ENCODE data around the gene S100B.
A peak's percentile ranks its signal among the peaks of the same experiment; 100 is the strongest.

S100B gene

GRCh38 chr21:46648539-46648938 lies 43.7 kb upstream of the S100B start:
- Histone ChIP-seq H3K9me3 (replicated peaks in 1 of 2; ENCODE audit: control insufficient read depth in 2 of 2, insufficient read depth in 1 of 2, low read depth in 1 of 2, low read length in 2 of 2) (peaks cover 5 to 23% of the 10 kb centered on the region in 2 donors), H2BK15ac (ENCODE audit: low read length) (no peak overlapping the region), H3K36me3 (replicated peaks in 1 of 2; ENCODE audit: control insufficient read depth in 2 of 2, insufficient read depth in 2 of 2, low read length in 2 of 2) (peaks cover 59 to 100% of the 10 kb centered on the region in 2 donors), H3K79me1 (ENCODE audit: low read depth, low read length) (peaks cover 6% of the 10 kb centered on the region), H2BK5ac (ENCODE audit: low read length) (peak overlapping the region; percentile 49), H3K27me3 (ENCODE audit: control insufficient read depth in 3 of 3, insufficient read depth in 3 of 3, low read depth in 1 of 3, low read length in 3 of 3) (no peaks in the 10 kb centered on the region), H2BK12ac (ENCODE audit: low read length) (no peak overlapping the region), H3K4ac (ENCODE audit: low read length) (no peak overlapping the region), H3K23ac (ENCODE audit: low read depth, low read length, poor library complexity) (peak overlapping the region; percentile 87), H3K18ac (ENCODE audit: low read length) (peak overlapping the region; percentile 63), H4K91ac (ENCODE audit: low read depth, low read length, poor library complexity) (no peak overlapping the region), H2AFZ (ENCODE audit: low read length) (no peak overlapping the region), H3K4me3 (ENCODE audit: low read length in 2 of 2) (peak overlapping the region in 1 of 2 donors; percentile 20), H3K4me1 (ENCODE audit: control insufficient read depth in 2 of 2, insufficient read depth in 1 of 2, low read depth in 1 of 2, low read length in 2 of 2) (no peaks in the 10 kb centered on the region), H2BK120ac (ENCODE audit: low read depth, low read length) (no peak overlapping the region), H3K4me2 (ENCODE audit: insufficient read depth, low read length, poor library complexity, severe bottlenecking) (no peak overlapping the region), H2AK5ac (ENCODE audit: low read depth, low read length) (no peak overlapping the region), H4K8ac (ENCODE audit: low read depth, low read length) (no peak overlapping the region), H3K27ac (replicated peaks; ENCODE audit: low read length) (no peak overlapping the region), H3K9ac (ENCODE audit: low read depth, low read length, poor library complexity) (peak overlapping the region; percentile 79), H3K14ac (ENCODE audit: low read length) (peak overlapping the region; percentile 73)
- DNase-seq (ENCODE audit: low spot score) = no peak
- no CpG with 5 or more reads among the region's 27 CpGs for WGBS, 2 donors (ENCODE audit: extremely low coverage in 2 of 2, insufficient read length in 2 of 2, insufficient replicate concordance in 1 of 2)

- Histone ChIP-seq H2AK5ac (ENCODE audit: low read depth, low read length) (no peak overlapping the region), H3K23ac (ENCODE audit: low read depth, low read length, poor library complexity) (no peak overlapping the region), H4K8ac (ENCODE audit: low read depth, low read length) (no peak overlapping the region), H3K79me1 (ENCODE audit: low read depth, low read length) (peaks cover 7% of the 10 kb centered on the region), H3K36me3 (replicated peaks in 1 of 2; ENCODE audit: control insufficient read depth in 2 of 2, insufficient read depth in 2 of 2, low read length in 2 of 2) (peaks cover 48 to 100% of the 10 kb centered on the region in 2 donors), H3K4me1 (ENCODE audit: control insufficient read depth in 2 of 2, insufficient read depth in 1 of 2, low read depth in 1 of 2, low read length in 2 of 2) (no peaks in the 10 kb centered on the region), H3K4me2 (ENCODE audit: insufficient read depth, low read length, poor library complexity, severe bottlenecking) (no peak overlapping the region), H3K4me3 (ENCODE audit: low read length in 2 of 2) (no peak overlapping the region), H2BK12ac (ENCODE audit: low read length) (no peak overlapping the region), H3K18ac (ENCODE audit: low read length) (no peak overlapping the region), H2BK15ac (ENCODE audit: low read length) (no peak overlapping the region), H2BK120ac (ENCODE audit: low read depth, low read length) (no peak overlapping the region), H3K9me3 (replicated peaks in 1 of 2; ENCODE audit: control insufficient read depth in 2 of 2, insufficient read depth in 1 of 2, low read depth in 1 of 2, low read length in 2 of 2) (peaks cover 0 to 14% of the 10 kb centered on the region in 2 donors), H3K9ac (ENCODE audit: low read depth, low read length, poor library complexity) (no peak overlapping the region), H3K27me3 (ENCODE audit: control insufficient read depth in 3 of 3, insufficient read depth in 3 of 3, low read depth in 1 of 3, low read length in 3 of 3) (no peaks in the 10 kb centered on the region), H3K4ac (ENCODE audit: low read length) (no peak overlapping the region), H3K27ac (replicated peaks; ENCODE audit: low read length) (no peak overlapping the region), H2AFZ (ENCODE audit: low read length) (no peak overlapping the region), H3K14ac (ENCODE audit: low read length) (no peak overlapping the region), H4K91ac (ENCODE audit: low read depth, low read length, poor library complexity) (no peak overlapping the region), H2BK5ac (ENCODE audit: low read length) (no peak overlapping the region)
- no peak for DNase-seq (ENCODE audit: low spot score)
- WGBS, 2 donors (ENCODE audit: extremely low coverage in 2 of 2, insufficient read length in 2 of 2, insufficient replicate concordance in 1 of 2) = no CpG with 5 or more reads among the region's 9 CpGs
These were observed 41.8 kb upstream of the S100B start for GRCh38 chr21:46646541-46647154.

GRCh38 chr21:46645840-46646239 lies 41.0 kb upstream of the S100B start:
- no peak overlapping the region for H3K4me3 ChIP-seq (ENCODE audit: low read length in 2 of 2)
- no peak overlapping the region for H3K18ac ChIP-seq (ENCODE audit: low read length)
- no peak overlapping the region for H2BK15ac ChIP-seq (ENCODE audit: low read length)
- H3K27me3 ChIP-seq (ENCODE audit: control insufficient read depth in 3 of 3, insufficient read depth in 3 of 3, low read depth in 1 of 3, low read length in 3 of 3) = no peaks in the 10 kb centered on the region
- H3K23ac ChIP-seq (ENCODE audit: low read depth, low read length, poor library complexity) = no peak overlapping the region
- peaks cover 10% of the 10 kb centered on the region for H3K79me1 ChIP-seq (ENCODE audit: low read depth, low read length)
- H3K4ac ChIP-seq (ENCODE audit: low read length) = no peak overlapping the region
- no peak overlapping the region for H2BK12ac ChIP-seq (ENCODE audit: low read length)
- no peak overlapping the region for H2BK120ac ChIP-seq (ENCODE audit: low read depth, low read length)
- H3K14ac ChIP-seq (ENCODE audit: low read length) = no peak overlapping the region
- WGBS, 2 donors (ENCODE audit: extremely low coverage in 2 of 2, insufficient read length in 2 of 2, insufficient replicate concordance in 1 of 2) = no CpG with 5 or more reads among the region's 5 CpGs
- H2AK5ac ChIP-seq (ENCODE audit: low read depth, low read length) = no peak overlapping the region
- no peak for DNase-seq (ENCODE audit: low spot score)
- H2BK5ac ChIP-seq (ENCODE audit: low read length) = no peak overlapping the region
- H4K8ac ChIP-seq (ENCODE audit: low read depth, low read length) = no peak overlapping the region
- H3K9ac ChIP-seq (ENCODE audit: low read depth, low read length, poor library complexity) = no peak overlapping the region
- H3K4me2 ChIP-seq (ENCODE audit: insufficient read depth, low read length, poor library complexity, severe bottlenecking) = no peak overlapping the region
- peaks cover 47 to 100% of the 10 kb centered on the region in 2 donors for H3K36me3 ChIP-seq (replicated peaks in 1 of 2; ENCODE audit: control insufficient read depth in 2 of 2, insufficient read depth in 2 of 2, low read length in 2 of 2)
- H3K9me3 ChIP-seq (replicated peaks in 1 of 2; ENCODE audit: control insufficient read depth in 2 of 2, insufficient read depth in 1 of 2, low read depth in 1 of 2, low read length in 2 of 2) = peaks cover 0 to 14% of the 10 kb centered on the region in 2 donors
- H3K27ac ChIP-seq (replicated peaks; ENCODE audit: low read length) = no peak overlapping the region
- no peaks in the 10 kb centered on the region for H3K4me1 ChIP-seq (ENCODE audit: control insufficient read depth in 2 of 2, insufficient read depth in 1 of 2, low read depth in 1 of 2, low read length in 2 of 2)
- no peak overlapping the region for H2AFZ ChIP-seq (ENCODE audit: low read length)
- H4K91ac ChIP-seq (ENCODE audit: low read depth, low read length, poor library complexity) = no peak overlapping the region

GRCh38 chr21:46643379-46644177 lies 38.7 kb upstream of the S100B start:
- no peak overlapping the region for H4K91ac ChIP-seq (ENCODE audit: low read depth, low read length, poor library complexity)
- no peak overlapping the region for H2BK12ac ChIP-seq (ENCODE audit: low read length)
- no peak for DNase-seq (ENCODE audit: low spot score)
- H3K18ac ChIP-seq (ENCODE audit: low read length) = no peak overlapping the region
- no peak overlapping the region for H3K4me3 ChIP-seq (ENCODE audit: low read length in 2 of 2)
- H3K23ac ChIP-seq (ENCODE audit: low read depth, low read length, poor library complexity) = no peak overlapping the region
- peaks cover 7% of the 10 kb centered on the region for H3K79me1 ChIP-seq (ENCODE audit: low read depth, low read length)
- no peak overlapping the region for H2AFZ ChIP-seq (ENCODE audit: low read length)
- H3K27ac ChIP-seq (replicated peaks; ENCODE audit: low read length) = no peak overlapping the region
- H2BK15ac ChIP-seq (ENCODE audit: low read length) = no peak overlapping the region
- H3K9me3 ChIP-seq (replicated peaks in 1 of 2; ENCODE audit: control insufficient read depth in 2 of 2, insufficient read depth in 1 of 2, low read depth in 1 of 2, low read length in 2 of 2) = peaks cover 0 to 19% of the 10 kb centered on the region in 2 donors
- no peak overlapping the region for H2AK5ac ChIP-seq (ENCODE audit: low read depth, low read length)
- no peak overlapping the region for H3K9ac ChIP-seq (ENCODE audit: low read depth, low read length, poor library complexity)
- H4K8ac ChIP-seq (ENCODE audit: low read depth, low read length) = no peak overlapping the region
- no peak overlapping the region for H3K4ac ChIP-seq (ENCODE audit: low read length)
- no peak overlapping the region for H2BK5ac ChIP-seq (ENCODE audit: low read length)
- H3K4me1 ChIP-seq (ENCODE audit: control insufficient read depth in 2 of 2, insufficient read depth in 1 of 2, low read depth in 1 of 2, low read length in 2 of 2) = no peaks in the 10 kb centered on the region
- H3K36me3 ChIP-seq (replicated peaks in 1 of 2; ENCODE audit: control insufficient read depth in 2 of 2, insufficient read depth in 2 of 2, low read length in 2 of 2) = peaks cover 28 to 99% of the 10 kb centered on the region in 2 donors
- H3K14ac ChIP-seq (ENCODE audit: low read length) = no peak overlapping the region
- no CpG with 5 or more reads among the region's 12 CpGs for WGBS, 2 donors (ENCODE audit: extremely low coverage in 2 of 2, insufficient read length in 2 of 2, insufficient replicate concordance in 1 of 2)
- no peak overlapping the region for H3K4me2 ChIP-seq (ENCODE audit: insufficient read depth, low read length, poor library complexity, severe bottlenecking)
- H2BK120ac ChIP-seq (ENCODE audit: low read depth, low read length) = no peak overlapping the region
- H3K27me3 ChIP-seq (ENCODE audit: control insufficient read depth in 3 of 3, insufficient read depth in 3 of 3, low read depth in 1 of 3, low read length in 3 of 3) = no peaks in the 10 kb centered on the region

All from neuronal stem cell (in vitro differentiated cells).